ENCODE measurements around the gene THOC1.

The THOC1 gene

DNA sequence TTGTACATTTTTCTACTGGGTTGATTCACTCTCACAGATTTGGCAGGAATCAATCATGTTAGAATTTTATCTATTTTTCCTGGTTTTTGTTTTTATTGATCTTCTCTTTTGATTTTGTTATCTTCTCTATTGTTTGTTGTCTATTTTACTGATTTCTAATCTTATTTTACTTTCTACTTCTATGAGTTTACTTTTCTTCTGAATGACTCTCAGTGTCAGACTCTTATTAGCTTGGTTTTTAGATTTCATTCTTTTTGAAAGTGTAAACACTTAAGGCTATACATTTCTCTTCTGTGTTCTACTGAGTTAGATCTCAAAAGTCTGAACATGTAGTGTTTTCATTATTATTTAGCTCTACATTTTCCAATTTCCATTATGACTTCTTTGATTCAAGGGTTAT is 47.1 kb downstream of the THOC1 start:
- TF ChIP-seq, protein P1, sequence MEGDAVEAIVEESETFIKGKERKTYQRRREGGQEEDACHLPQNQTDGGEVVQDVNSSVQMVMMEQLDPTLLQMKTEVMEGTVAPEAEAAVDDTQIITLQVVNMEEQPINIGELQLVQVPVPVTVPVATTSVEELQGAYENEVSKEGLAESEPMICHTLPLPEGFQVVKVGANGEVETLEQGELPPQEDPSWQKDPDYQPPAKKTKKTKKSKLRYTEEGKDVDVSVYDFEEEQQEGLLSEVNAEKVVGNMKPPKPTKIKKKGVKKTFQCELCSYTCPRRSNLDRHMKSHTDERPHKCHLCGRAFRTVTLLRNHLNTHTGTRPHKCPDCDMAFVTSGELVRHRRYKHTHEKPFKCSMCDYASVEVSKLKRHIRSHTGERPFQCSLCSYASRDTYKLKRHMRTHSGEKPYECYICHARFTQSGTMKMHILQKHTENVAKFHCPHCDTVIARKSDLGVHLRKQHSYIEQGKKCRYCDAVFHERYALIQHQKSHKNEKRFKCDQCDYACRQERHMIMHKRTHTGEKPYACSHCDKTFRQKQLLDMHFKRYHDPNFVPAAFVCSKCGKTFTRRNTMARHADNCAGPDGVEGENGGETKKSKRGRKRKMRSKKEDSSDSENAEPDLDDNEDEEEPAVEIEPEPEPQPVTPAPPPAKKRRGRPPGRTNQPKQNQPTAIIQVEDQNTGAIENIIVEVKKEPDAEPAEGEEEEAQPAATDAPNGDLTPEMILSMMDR (IDR thresholded peaks at IDR 0.05; ENCODE audit: insufficient read depth, low read depth, low read length, missing control alignments), result no peak
- H3K4me3 ChIP-seq (ENCODE audit: low read depth, low read length), result no peak overlapping the region
- DNase-seq (ENCODE audit: low read depth), result no peak

DNA sequence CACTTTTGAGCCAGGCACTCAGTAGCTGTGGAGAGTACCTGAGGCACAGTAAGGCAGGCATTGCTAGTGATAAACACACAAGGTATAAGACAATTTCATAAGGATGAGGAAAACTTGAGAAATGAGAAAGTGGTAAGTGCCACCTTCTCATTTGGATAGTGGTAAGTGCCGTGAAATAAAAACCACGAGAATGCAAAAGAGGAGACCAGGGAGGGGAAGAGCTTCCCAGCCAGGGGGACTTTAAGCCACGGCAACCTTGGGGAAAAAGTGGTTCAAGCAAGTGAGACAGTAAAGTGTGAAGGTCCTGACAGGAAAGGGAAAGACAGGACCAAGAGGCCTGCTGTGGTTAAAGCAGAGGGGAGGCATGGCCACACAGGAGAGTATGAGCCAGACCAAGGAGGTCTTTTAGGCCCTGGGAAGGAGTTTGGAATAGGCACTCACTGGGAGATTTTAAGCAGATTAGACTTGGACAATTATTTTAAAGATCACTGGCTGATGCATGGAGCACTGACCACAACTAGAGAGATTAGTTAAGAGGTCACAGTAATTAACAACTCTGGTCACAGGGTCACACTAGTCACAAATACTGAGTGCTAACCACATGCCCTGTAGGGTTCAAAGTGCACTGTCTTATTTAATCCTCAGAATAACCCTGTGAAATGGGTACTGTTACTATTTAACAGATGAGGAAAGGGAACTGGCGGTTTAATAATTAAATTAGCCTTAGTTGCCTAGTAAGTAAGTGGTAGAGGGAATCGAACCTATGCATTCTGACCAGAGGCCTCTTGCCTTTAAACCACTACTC is 50.1 kb downstream of the THOC1 start:
- no peak for DNase-seq (ENCODE audit: low read depth)
- no peak overlapping the region for H3K4me3 ChIP-seq (ENCODE audit: low read depth, low read length)
- TF ChIP-seq, protein P1 (IDR thresholded peaks at IDR 0.05; ENCODE audit: insufficient read depth, low read depth, low read length, missing control alignments), result no peak

DNA sequence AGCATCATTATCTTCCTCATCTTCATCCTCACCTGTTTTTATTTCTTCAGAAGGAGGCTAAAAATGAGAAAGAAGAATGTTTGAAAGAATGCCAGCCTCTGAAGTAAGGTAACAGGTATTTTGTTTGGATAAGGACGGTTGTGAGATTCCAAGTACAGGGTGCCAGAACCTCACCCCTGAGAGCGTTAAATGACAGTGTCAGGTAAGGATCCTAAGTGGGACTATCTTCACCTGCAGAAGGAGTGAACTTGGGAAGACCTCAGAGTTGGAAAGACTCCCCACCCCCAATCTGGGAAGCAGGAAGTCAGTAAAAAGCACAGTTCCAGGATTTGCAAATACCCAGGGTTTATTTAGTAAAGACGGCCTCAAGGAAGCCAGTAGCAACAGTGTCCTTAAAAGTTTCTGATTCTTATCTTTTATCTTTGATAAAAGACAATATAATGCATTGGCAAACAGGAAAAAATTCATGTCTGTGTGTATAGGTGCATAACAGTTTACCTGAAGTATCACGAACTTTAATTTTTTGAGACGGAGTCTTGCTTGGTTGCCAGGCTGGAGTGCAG is 52.3 kb downstream of the THOC1 start:
- no peak overlapping the region for H3K4me3 ChIP-seq (ENCODE audit: low read depth, low read length)
- TF ChIP-seq, protein P1 (IDR thresholded peaks at IDR 0.05; ENCODE audit: insufficient read depth, low read depth, low read length, missing control alignments), result no peak
- DNase-seq (ENCODE audit: low read depth), result no peak

DNA sequence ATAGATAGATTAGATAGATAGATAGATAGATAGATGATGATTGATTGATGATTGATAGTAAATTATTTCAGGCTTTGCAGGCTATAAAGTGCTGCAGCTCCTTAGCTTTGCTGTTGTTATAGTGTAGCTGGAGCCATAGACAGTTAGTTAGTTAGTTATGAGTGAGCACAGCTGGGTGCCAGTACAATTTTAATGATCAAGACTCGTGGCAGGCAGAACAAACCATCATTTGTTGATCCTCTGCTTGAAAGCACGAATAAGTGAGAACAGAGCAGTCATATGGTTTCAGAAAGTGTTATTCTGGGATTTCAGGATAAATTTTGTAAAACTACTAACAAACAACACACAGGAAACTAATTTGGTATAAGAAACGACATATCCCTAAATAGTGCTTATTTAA is 53.9 kb downstream of the THOC1 start:
- no peak overlapping the region for H3K4me3 ChIP-seq (ENCODE audit: low read depth, low read length)
- DNase-seq (ENCODE audit: low read depth), result no peak
- TF ChIP-seq, protein P1 (IDR thresholded peaks at IDR 0.05; ENCODE audit: insufficient read depth, low read depth, low read length, missing control alignments), result no peak

DNA sequence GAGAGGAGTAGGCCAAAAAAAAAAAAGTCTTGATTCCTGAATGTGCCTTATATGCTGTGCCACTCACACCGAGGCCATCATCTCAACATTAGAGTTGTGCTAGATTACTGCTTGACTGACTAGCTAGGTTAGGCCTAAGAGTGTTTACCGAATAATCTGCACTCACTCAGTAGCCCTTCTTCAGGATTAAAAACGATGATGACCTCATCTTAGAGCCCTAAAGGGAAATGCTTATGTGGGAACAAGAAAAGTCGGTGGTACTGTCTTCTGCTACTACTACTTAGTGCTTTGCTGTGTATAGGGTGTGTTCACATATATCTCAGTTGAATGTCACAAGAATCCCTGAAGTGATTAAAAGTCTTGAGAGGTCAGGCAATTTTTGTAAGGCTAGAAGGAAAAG is 54.3 kb downstream of the THOC1 start:
- no peak for DNase-seq (ENCODE audit: low read depth)
- TF ChIP-seq, protein P1 (IDR thresholded peaks at IDR 0.05; ENCODE audit: insufficient read depth, low read depth, low read length, missing control alignments), result no peak
- H3K4me3 ChIP-seq (ENCODE audit: low read depth, low read length), result no peak overlapping the region

DNA sequence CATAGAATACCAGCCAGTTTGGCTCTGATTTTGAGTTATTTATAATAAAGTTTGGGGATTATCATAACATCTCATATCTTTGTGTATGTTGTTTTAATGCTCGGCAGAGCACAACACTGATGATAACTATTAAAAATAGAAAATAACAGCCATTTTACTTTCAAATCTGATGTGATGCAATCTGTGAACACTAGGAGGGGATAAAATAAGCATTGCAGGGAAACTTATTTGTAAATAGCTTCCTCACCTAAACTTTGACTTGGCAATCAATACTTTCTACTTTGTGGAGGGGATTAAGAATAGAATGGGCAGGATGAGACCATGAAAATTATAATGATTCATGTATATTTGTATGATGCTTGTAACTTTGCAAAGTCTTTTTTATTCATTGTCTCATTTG is 55.1 kb downstream of the THOC1 start:
- DNase-seq (ENCODE audit: low read depth), result no peak
- no peak overlapping the region for H3K4me3 ChIP-seq (ENCODE audit: low read depth, low read length)
- TF ChIP-seq, protein P1 (IDR thresholded peaks at IDR 0.05; ENCODE audit: insufficient read depth, low read depth, low read length, missing control alignments), result no peak

All from GM12865 (cell line).